ENCODE data around the gene ARFRP1. TPM values are rescaled to one million over a fixed set of nuclear protein-coding genes. Genes with fewer than 3 reads are reported as not detected.
A peak's percentile ranks its signal among the peaks of the same experiment; 100 is the strongest.

ARFRP1 gene
- total RNA-seq, 1 experiment from 2014 or later: 69.7 TPM

- in situ Hi-C loops (cut with HindIII; ENCODE audit: low pct_unique_long_range_greater_than_20kb, low sequenced_read_pairs): no loop called here
- DNase-seq (ENCODE audit: low read depth): no peak
Measured at GRCh38 chr20:63696628-63697356, 11.0 kb downstream of the ARFRP1 start, which contains the start of gene TNFRSF6B. TNFRSF6B (plus strand) TSS chr20:63696652; CDS start chr20:63696768, 116 bp downstream.

GRCh38 chr20:63696306-63696627 lies 11.5 kb downstream of the ARFRP1 start:
- in situ Hi-C loops (cut with HindIII; ENCODE audit: low pct_unique_long_range_greater_than_20kb, low sequenced_read_pairs): no loop called here
- DNase-seq (ENCODE audit: low read depth): no peak

GRCh38 chr20:63695424-63696305 lies 12.1 kb downstream of the ARFRP1 start:
- no peak for DNase-seq (ENCODE audit: low read depth)
- in situ Hi-C loops (cut with HindIII; ENCODE audit: low pct_unique_long_range_greater_than_20kb, low sequenced_read_pairs): no loop called here

- in situ Hi-C loops (cut with HindIII; ENCODE audit: low pct_unique_long_range_greater_than_20kb, low sequenced_read_pairs): no loop called here
- DNase-seq (ENCODE audit: low read depth): no peak
Measured at GRCh38 chr20:63694584-63695423, 13.0 kb downstream of the ARFRP1 start.

GRCh38 chr20:63693733-63694583 lies 13.8 kb downstream of the ARFRP1 start:
- DNase-seq (ENCODE audit: low read depth): no peak
- in situ Hi-C loops (cut with HindIII; ENCODE audit: low pct_unique_long_range_greater_than_20kb, low sequenced_read_pairs): no loop called here

- in situ Hi-C loops (cut with HindIII; ENCODE audit: low pct_unique_long_range_greater_than_20kb, low sequenced_read_pairs): no loop called here
- DNase-seq (ENCODE audit: low read depth): no peak
Measured at GRCh38 chr20:63693083-63693732, 14.6 kb downstream of the ARFRP1 start.

GRCh38 chr20:63692436-63693082 lies 15.2 kb downstream of the ARFRP1 start:
- DNase-seq (ENCODE audit: low read depth): peak; percentile 59

GRCh38 chr20:63691711-63692435 lies 15.9 kb downstream of the ARFRP1 start:
- in situ Hi-C loops (cut with HindIII; ENCODE audit: low pct_unique_long_range_greater_than_20kb, low sequenced_read_pairs): no loop called here
- no peak for DNase-seq (ENCODE audit: low read depth)

More at GRCh38 chr20:63692436-63693082, 15.2 kb downstream of the ARFRP1 start:
- in situ Hi-C loops (cut with HindIII; ENCODE audit: low pct_unique_long_range_greater_than_20kb, low sequenced_read_pairs): no loop called here

GRCh38 chr20:63690898-63691710 lies 16.7 kb downstream of the ARFRP1 start:
- no peak for DNase-seq (ENCODE audit: low read depth)
- in situ Hi-C loops (cut with HindIII; ENCODE audit: low pct_unique_long_range_greater_than_20kb, low sequenced_read_pairs): no loop called here

- no peak for DNase-seq (ENCODE audit: low read depth)
- in situ Hi-C loops (cut with HindIII; ENCODE audit: low pct_unique_long_range_greater_than_20kb, low sequenced_read_pairs): no loop called here
Measured at GRCh38 chr20:63690003-63690897, 17.5 kb downstream of the ARFRP1 start.

- DNase-seq (ENCODE audit: low read depth): no peak
- in situ Hi-C loops (cut with HindIII; ENCODE audit: low pct_unique_long_range_greater_than_20kb, low sequenced_read_pairs): no loop called here
Measured at GRCh38 chr20:63689046-63690002, 18.5 kb downstream of the ARFRP1 start.

GRCh38 chr20:63688228-63689045 lies 19.3 kb downstream of the ARFRP1 start:
- no peak for DNase-seq (ENCODE audit: low read depth)
- in situ Hi-C loops (cut with HindIII; ENCODE audit: low pct_unique_long_range_greater_than_20kb, low sequenced_read_pairs): no loop called here
